CD4-positive, alpha-beta T cell treated with Interferon gamma for 1 hour (primary cell): ENCODE data around the gene KCTD11.
"Not testable (repeated sequence)": the region's sequence is repeated elsewhere in the genome, so short reads cannot be mapped to it uniquely, and the experiment has no call there.

Source experiments
- DNase-seq: peaks from one replicate; pipeline ENCODE4 v3.0.0-alpha.2; 2020

The KCTD11 gene

GRCh38 chr17:7322520-7323194 lies 29.3 kb upstream of the KCTD11 start:
- no peak for DNase-seq

- peak; percentile 50 for DNase-seq
These were observed 28.1 kb upstream of the KCTD11 start for GRCh38 chr17:7323731-7324437.

- no peak for DNase-seq
These were observed 27.6 kb upstream of the KCTD11 start for GRCh38 chr17:7324438-7324779.

- DNase-seq: no peak
These were observed 26.9 kb upstream of the KCTD11 start for GRCh38 chr17:7325031-7325528.

- no peak for DNase-seq
These were observed 25.8 kb upstream of the KCTD11 start for GRCh38 chr17:7326186-7326585.

- DNase-seq: no peak
These were observed 24.9 kb upstream of the KCTD11 start for GRCh38 chr17:7327056-7327455.

- no peak for DNase-seq
These were observed 24.5 kb upstream of the KCTD11 start for GRCh38 chr17:7327501-7327900.

- no peak for DNase-seq
These were observed 24.0 kb upstream of the KCTD11 start for GRCh38 chr17:7328009-7328408.

GRCh38 chr17:7328840-7329373 lies 23.1 kb upstream of the KCTD11 start, which contains the start of gene NEURL4:
Gene NEURL4, minus strand, starts transcription at chr17:7329335. Its CDS starts 23 bp downstream, at chr17:7329312.
- peak; percentile 22 for DNase-seq

GRCh38 chr17:7329374-7329996 lies 22.5 kb upstream of the KCTD11 start:
- peak; percentile 97 for DNase-seq

GRCh38 chr17:7329997-7330637 lies 21.8 kb upstream of the KCTD11 start:
- peak; percentile 79 for DNase-seq

- no peak for DNase-seq
These were observed 21.3 kb upstream of the KCTD11 start for GRCh38 chr17:7330638-7331015.

- DNase-seq: no peak
These were observed 19.9 kb upstream of the KCTD11 start for GRCh38 chr17:7332111-7332510.

GRCh38 chr17:7332600-7333069 lies 19.3 kb upstream of the KCTD11 start:
- peak; percentile 56 for DNase-seq

- no peak for DNase-seq
These were observed 16.9 kb upstream of the KCTD11 start for GRCh38 chr17:7334938-7335538.

GRCh38 chr17:7335765-7336164 lies 16.2 kb upstream of the KCTD11 start:
- not testable (repeated sequence) for DNase-seq

GRCh38 chr17:7336240-7337175 lies 15.5 kb upstream of the KCTD11 start, which contains the start of gene ACAP1:
Gene ACAP1, plus strand, starts transcription at chr17:7336529. Its CDS starts 206 bp downstream, at chr17:7336735.
- DNase-seq: peak; percentile 82

- DNase-seq: not testable (repeated sequence)
These were observed 14.4 kb upstream of the KCTD11 start for GRCh38 chr17:7337600-7337999.

- no peak for DNase-seq
These were observed 11.8 kb upstream of the KCTD11 start for GRCh38 chr17:7340179-7340578.

- DNase-seq: no peak
These were observed 10.1 kb upstream of the KCTD11 start for GRCh38 chr17:7341842-7342241.

- DNase-seq: no peak
These were observed 8.7 kb upstream of the KCTD11 start for GRCh38 chr17:7343250-7343649.
